Neutrophil (primary cell): ENCODE data around the gene PEX16.

Experiments
- H3K27ac ChIP-seq: fragments of 200-600 bp; sonication (generic); 2 replicates; pipeline ENCODE4 v1.5.1; 2016; ENCODE audit warnings: mild to moderate bottlenecking, moderate library complexity
- H3K27me3 ChIP-seq: fragments of 200-600 bp; sonication (generic); 2 replicates; pipeline ENCODE4 v1.6.0; 2016; ENCODE audit warnings: mild to moderate bottlenecking
- H3K36me3 ChIP-seq: fragments of 200-600 bp; sonication (generic); 2 replicates; pipeline ENCODE4 v1.5.1; 2017
- H3K4me1 ChIP-seq, 2 experiments: fragments of 200-600 bp in 1 of 2; sonication (generic) in 1 of 2; 1 replicate in 1 of 2; 2 replicates in 1 of 2; pipeline versions ENCODE4 v1.5.1 to v1.6.1; 2013 to 2016; ENCODE audit warnings: low read depth in 1 of 2, low read length in 1 of 2, mild to moderate bottlenecking in 1 of 2, moderate library complexity in 1 of 2; ENCODE audit not compliant: control insufficient read depth in 1 of 2, insufficient read depth in 1 of 2
- H3K4me3 ChIP-seq, 2 experiments: fragments of 200-600 bp in 1 of 2; sonication (generic) in 1 of 2; 1 replicate in 1 of 2; 2 replicates in 1 of 2; pipeline ENCODE4 v1.5.1; 2013 to 2016; ENCODE audit warnings: low read depth in 1 of 2, low read length in 1 of 2, mild to moderate bottlenecking in 1 of 2, moderate library complexity in 1 of 2
- H3K9me3 ChIP-seq: fragments of 200-600 bp; sonication (generic); 2 replicates; pipeline ENCODE4 v1.5.1; 2016
- TF ChIP-seq, protein P1 (sequence below): fragments of 200-600 bp; sonication (generic); IDR thresholded peaks from 2 replicates; pipeline ENCODE4 v1.5.1; 2016; ENCODE audit warnings: antibody characterized with exemption

Gene PEX16

DNA sequence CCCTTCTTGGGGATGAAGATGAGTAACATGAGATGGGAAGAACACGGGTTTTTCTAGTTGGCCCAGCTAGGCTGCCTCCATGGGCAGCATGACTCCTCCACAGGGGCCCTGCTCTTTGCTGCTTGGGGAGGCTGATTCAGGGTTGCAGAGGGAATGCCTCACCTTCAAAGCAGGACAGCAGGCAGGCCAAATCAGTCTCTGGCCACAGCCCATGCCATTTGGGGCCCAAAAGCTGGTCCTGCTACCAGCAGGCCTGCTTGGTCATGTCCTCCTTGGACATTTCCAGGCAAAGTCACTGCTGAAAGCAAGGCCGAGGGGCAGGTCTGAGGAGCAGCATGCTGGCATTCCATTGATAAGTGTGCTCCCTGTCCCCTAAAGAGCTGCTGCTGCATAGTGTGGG, 46.0 kb downstream of the PEX16 start:
- Histone ChIP-seq H3K27me3 (no peaks in the 10 kb centered on the region), H3K4me1 (no peaks in the 10 kb centered on the region), H3K36me3 (peaks cover 96% of the 10 kb centered on the region), H3K4me3 (no peak overlapping the region), H3K9me3 (no peaks in the 10 kb centered on the region), H3K27ac (no peak overlapping the region)
- TF ChIP-seq, protein P1, sequence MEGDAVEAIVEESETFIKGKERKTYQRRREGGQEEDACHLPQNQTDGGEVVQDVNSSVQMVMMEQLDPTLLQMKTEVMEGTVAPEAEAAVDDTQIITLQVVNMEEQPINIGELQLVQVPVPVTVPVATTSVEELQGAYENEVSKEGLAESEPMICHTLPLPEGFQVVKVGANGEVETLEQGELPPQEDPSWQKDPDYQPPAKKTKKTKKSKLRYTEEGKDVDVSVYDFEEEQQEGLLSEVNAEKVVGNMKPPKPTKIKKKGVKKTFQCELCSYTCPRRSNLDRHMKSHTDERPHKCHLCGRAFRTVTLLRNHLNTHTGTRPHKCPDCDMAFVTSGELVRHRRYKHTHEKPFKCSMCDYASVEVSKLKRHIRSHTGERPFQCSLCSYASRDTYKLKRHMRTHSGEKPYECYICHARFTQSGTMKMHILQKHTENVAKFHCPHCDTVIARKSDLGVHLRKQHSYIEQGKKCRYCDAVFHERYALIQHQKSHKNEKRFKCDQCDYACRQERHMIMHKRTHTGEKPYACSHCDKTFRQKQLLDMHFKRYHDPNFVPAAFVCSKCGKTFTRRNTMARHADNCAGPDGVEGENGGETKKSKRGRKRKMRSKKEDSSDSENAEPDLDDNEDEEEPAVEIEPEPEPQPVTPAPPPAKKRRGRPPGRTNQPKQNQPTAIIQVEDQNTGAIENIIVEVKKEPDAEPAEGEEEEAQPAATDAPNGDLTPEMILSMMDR = no peak

DNA sequence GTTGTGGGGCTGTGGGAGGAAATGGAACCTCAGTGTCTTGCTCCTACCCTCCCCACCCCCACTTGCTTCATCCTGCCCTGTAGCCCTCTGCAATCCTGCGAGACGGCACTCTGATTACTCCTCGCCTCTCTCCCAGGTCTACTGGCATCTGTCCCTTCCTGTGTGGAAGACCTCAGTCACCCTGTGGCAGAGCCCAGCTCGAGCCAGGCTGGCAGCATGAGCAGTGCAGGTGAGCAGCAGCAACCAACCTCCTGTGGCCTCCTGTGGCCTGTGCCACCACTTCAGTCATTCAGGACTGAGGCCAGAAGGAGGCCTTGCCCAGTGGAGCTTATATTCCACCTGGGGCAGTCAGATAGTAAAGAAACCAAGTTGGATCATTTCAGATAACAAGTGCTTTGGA, 47.0 kb downstream of the PEX16 start:
- Histone ChIP-seq H3K27me3 (no peaks in the 10 kb centered on the region), H3K9me3 (no peaks in the 10 kb centered on the region), H3K36me3 (peaks cover 96% of the 10 kb centered on the region), H3K27ac (no peak overlapping the region), H3K4me3 (no peak overlapping the region), H3K4me1 (no peaks in the 10 kb centered on the region)
- TF ChIP-seq, protein P1 = no peak

GRCh38 chr11:45869551-45869950, 48.1 kb downstream of the PEX16 start:
- H3K36me3 ChIP-seq = peaks cover 96% of the 10 kb centered on the region
- no peaks in the 10 kb centered on the region for H3K9me3 ChIP-seq
- no peaks in the 10 kb centered on the region for H3K4me1 ChIP-seq
- H3K4me3 ChIP-seq = no peak overlapping the region
- TF ChIP-seq, protein P1 = no peak
- H3K27me3 ChIP-seq = no peaks in the 10 kb centered on the region
- H3K27ac ChIP-seq = no peak overlapping the region

GRCh38 chr11:45864041-45864440, 53.6 kb downstream of the PEX16 start:
- no peaks in the 10 kb centered on the region for H3K27me3 ChIP-seq
- H3K4me3 ChIP-seq = no peak overlapping the region
- TF ChIP-seq, protein P1 = no peak
- no peak overlapping the region for H3K27ac ChIP-seq
- H3K36me3 ChIP-seq = peaks cover 95% of the 10 kb centered on the region
- H3K9me3 ChIP-seq = no peaks in the 10 kb centered on the region
- H3K4me1 ChIP-seq = no peaks in the 10 kb centered on the region

- no peaks in the 10 kb centered on the region for H3K27me3 ChIP-seq
- TF ChIP-seq, protein P1 = no peak
- H3K36me3 ChIP-seq = peaks cover 93% of the 10 kb centered on the region
- no peak overlapping the region for H3K4me3 ChIP-seq
- H3K27ac ChIP-seq = no peak overlapping the region
- peaks cover 0 to 2% of the 10 kb centered on the region in 2 experiments for H3K4me1 ChIP-seq
- no peaks in the 10 kb centered on the region for H3K9me3 ChIP-seq
Observed at GRCh38 chr11:45860764-45861510, 56.7 kb downstream of the PEX16 start.
